22Rv1 (cell line): ENCODE measurements around the gene CDC20.

Experiments
- CTCF ChIP-seq: fragments of 450-650 bp; IDR thresholded peaks from 2 replicates; pipeline ENCODE4 v1.5.1; 2017; ENCODE audit warnings: mild to moderate bottlenecking
- ZFX ChIP-seq: fragments of 450-650 bp; IDR thresholded peaks from 2 replicates; pipeline ENCODE4 v1.6.1; 2017; ENCODE audit warnings: antibody characterized with exemption, borderline replicate concordance

- TF ChIP-seq CTCF, result no peak
- no peak for TF ChIP-seq ZFX
Observed at GRCh38 chr1:43358746-43359693, at the start of gene CDC20.
